GM19324 (cell line): Measurements from ENCODE around the gene ANKRD29.

ENCODE experiments used
- ATAC-seq: cut with Tn5 transposase; IDR thresholded peaks from one replicate; pipeline ENCODE4 v1.9.1; 2021; ENCODE audit warnings: mild to moderate bottlenecking, moderate library complexity; ENCODE audit not compliant: unreplicated experiment, low FRiP score

Gene ANKRD29

DNA sequence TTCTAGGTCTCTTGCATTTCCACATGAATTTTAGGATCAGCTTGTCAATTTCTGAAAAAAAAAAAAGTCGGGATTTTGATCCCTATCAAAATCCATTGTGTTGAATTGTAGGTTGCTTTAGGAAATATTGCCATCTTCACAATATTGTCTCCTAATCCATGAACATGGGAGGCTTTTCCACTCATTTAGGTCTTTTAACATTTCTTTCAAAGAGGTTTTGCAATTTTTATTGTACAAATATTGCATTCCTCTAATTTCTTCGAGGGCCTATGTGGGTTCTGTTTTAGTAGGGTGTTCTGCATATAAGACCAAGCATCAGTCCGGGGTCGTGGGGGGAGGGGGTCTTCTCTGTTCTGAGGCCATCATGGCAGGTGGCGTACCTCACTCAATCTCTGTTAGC, 25.8 kb upstream of the ANKRD29 start:
- ATAC-seq = no peak

DNA sequence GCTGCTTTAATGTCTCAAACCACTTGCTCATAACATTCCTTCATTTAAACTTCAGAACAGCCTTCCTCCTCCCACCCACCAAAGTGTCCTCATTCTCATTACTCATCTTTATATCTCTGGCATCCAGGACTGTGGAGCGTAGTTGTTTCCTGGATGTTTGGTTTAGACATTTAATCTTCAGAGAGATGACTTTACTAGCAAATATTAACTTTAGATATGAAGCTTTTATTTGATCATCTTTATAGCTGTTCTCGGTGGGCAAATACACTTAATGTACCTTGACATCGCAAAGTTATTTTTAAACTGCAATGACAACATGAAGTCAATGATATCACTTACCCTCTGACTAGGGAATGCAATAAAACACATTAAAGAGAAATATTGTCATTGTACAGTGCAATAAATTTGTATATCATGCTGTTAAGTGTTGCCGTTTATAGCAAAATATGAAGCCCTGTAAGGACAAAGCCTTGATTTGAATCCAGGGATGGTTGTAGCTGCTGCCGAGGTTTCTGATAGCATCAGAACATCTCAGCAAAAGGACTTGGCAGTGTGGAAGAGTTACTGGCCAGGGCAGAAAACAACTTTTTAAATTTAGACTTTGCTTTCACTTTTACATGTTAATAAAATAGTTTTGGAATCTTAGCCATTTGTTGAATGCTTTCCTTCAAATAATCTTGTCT, 21.9 kb upstream of the ANKRD29 start:
- ATAC-seq = no peak

DNA sequence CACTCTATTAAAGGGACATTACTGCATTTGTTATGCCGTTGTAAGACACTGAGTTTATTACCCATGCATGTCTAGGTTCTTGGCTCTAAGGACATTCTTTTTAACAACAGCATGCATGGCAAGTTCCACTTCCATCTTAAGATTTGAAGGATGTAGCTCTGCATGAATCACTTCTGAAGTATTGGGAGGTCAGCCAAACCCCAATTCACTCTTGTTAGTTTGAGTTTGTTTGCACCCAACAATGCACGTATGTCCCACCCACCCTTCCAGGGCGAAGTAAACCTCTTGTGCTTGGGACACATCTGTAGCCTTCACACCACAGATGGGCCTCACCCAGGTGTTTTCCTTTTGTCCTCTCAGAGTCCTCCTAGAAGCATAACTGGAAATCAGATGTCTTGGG, 21.0 kb upstream of the ANKRD29 start:
- no peak for ATAC-seq

DNA sequence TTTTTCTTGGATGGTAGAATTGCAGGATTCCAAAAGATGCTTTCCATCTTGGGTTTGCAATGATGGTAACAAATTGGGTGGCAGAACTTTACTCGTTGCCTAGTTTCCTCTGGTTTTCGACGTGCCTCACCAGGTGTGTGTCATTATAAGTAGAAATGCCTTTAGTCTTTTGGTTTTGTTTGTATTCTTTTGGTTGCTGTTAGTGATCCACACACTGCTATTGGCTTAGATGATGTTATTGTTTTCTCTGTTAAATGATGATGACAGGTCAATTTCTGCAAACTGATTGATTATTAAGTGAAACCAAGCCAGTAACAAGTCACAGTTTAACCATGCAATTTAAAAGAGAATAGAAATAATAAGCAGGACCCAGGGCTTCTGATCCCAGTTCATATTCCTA, 20.4 kb upstream of the ANKRD29 start:
- ATAC-seq = no peak

DNA sequence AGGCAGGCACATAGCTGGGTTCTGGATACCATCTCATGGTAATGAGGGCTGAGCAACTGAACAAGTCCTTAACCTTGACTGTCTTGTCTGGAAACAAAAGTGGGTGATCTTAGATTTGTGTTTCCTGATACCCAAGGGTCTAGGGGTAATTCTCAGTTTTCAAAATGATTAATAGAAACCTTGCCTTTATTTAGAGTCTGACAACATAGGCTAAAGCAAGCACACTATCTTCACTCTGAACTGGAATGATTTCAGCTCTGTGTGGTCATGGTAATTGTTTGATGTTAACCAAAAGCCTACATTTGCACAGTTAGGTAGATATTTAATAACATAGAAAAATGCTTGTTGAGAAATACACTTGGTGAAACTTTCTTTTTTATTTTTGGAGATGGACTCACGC, 19.8 kb upstream of the ANKRD29 start:
- ATAC-seq = no peak

DNA sequence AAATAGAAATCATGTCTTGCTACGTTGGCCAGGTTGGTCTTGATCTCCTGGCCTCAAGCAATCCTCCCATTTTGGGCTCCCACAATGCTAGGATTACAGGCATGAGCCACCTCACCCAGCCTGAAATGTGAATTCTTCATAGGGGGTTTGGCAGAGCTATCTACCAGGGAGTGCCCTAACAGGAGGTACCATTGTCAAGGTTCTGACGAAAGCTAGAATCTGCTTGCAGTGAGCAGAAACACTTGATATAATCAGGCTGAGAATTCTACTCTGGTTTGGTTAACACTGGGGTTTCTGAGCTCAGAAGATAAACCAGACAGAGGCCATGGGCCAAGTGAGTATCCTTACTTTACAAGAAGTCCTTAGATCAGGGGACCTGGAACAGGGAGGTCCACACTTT, 19.3 kb upstream of the ANKRD29 start:
- ATAC-seq = no peak

DNA sequence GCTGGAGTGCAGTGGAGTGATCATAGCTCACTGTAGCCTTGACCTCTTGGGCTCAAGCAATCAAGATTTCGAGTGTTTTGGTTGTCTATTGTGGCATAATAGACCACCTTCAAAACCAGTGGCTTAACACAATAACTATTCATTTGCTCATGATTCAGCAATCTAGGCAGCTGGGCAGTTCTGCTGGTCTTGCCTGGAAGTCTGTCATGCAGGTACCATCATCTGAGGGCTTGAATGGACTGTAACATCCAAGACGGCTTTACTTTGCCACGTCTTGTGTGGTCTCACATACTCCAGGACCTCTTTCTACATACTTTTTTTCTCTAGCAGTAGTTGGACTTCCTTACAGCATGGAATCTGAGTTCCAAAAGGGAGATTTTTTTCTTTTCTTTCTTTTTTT, 13.2 kb upstream of the ANKRD29 start:
- ATAC-seq = no peak

DNA sequence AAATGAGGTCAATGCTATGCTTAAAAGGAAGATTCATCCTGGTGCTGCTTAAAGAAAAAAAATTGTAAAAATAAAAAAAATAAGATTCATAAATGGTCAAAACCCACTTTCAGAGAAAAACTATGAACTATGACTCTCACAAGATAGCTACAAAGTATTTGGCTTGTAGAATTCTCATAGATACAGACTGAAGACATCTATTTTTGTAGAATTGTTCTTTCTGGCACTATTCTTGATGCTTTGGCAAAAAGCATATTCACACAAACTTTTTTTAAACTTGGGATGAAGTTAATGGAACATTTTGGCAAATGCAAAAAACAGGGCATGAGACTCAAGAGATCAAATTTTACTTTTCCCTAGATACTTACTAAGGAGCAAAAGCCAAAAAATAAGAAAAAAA, 12.5 kb upstream of the ANKRD29 start:
- ATAC-seq = no peak

DNA sequence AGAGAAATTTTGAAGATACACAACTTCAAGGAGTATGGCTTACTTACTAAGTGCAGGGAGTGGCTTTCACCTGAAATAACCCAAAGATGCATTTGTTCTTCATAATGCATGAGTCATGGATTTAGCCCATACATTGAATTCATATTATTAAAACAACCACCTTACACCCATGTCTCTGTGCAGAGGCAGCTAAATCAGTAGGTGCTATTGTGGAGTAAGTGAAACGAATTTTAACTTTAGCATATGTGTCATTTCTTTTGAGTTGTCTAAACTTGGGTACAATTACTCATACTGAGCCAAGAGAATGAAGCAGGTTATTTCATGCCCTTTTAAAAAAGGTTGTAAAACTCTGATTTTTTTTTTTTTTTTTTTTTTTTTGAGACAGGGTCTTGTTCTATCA, 11.0 kb upstream of the ANKRD29 start:
- no peak for ATAC-seq

DNA sequence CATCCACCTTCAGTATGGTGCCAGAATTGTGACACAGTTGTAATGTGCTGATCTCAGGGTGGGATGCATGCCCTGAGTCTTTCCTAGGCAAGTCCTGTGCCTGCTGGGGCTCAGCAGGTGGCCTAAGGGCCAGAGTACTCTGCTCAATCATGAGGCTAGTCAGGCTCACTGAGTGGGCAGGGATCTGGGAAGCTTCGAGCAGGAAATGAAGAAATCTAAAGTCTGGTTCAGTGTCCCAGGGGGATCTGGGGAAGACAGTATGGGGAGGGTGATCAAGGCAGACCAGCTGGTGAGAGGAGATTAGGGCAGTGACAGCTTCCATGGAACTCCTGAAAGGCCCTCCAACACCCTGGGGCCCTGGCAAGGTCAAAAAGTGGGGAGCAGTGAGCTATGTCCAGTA, 8.9 kb upstream of the ANKRD29 start:
- ATAC-seq = no peak

DNA sequence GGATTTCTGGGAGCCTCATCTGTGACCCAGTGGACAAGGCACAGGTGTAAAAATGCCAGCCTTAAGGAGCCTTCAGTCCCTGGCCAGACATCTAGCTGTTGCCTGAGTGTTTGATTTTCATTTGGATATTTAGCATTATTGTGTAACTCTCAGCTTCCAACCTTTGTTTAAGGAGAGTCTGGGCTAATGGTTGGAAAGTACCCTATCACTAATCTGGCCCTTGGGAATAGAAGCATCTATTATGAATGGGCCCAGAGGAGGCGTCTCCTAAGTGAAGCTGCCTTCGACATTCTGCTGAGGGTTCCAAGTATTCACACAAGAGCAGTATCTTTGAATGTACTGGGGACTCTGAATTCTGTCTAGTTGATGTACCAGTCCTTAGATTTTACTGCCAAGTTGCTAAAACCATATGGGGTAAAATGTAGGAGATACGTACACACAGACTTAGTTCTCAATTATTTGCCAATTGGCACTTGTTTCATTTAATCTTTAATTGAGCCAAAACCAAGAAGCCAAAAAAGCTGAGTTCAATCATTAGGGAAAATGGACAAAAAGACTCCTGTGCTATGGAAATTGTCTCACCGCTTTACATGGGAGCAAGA, 7.2 kb upstream of the ANKRD29 start:
- no peak for ATAC-seq

DNA sequence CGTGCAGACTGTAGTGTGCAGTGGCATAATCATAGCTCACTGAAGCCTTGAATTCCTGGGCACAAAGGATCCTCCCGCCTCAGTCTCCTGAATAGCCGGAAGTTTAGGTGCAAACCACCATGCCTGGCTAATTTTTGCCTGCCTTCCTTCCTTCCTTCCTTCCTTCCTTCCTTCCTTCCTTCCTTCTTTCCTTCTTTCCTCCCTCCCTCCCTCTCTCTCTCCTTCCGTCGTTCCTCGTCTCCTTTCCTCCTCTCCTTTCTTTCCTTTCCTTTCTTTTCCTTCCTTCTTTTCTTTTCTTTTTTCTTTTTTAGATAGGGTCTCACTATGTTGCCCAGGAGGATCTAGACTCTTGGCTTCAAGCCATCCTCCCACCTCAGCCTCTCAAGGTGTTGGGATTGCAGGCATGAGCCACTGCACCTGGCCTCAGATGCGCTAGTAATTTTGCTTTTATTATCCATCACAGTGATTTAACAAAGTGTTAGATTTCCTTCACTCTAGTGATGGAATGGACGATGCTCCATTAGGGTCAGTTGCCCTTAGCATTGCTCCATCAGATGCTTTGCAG, 6.6 kb upstream of the ANKRD29 start:
- no peak for ATAC-seq

DNA sequence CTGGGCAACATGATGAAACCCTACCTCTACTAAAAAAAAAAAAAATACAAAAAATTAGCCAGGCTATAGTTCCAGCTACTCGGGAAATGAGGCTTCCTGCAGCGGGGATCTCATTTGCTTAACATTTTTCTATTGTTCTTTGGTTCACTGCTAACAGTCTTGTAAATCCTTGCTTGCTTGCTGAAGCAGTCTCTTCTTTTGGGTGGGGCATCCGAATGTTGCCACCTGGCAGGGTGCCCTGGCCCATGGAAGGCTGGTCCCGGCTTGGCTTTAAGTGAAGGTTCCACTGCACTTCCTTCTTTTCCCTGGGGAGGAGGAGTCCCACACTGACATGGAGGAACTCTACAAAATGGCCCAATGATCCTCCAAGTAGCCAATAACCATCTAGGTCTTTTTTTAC, 6.0 kb upstream of the ANKRD29 start:
- ATAC-seq = no peak

DNA sequence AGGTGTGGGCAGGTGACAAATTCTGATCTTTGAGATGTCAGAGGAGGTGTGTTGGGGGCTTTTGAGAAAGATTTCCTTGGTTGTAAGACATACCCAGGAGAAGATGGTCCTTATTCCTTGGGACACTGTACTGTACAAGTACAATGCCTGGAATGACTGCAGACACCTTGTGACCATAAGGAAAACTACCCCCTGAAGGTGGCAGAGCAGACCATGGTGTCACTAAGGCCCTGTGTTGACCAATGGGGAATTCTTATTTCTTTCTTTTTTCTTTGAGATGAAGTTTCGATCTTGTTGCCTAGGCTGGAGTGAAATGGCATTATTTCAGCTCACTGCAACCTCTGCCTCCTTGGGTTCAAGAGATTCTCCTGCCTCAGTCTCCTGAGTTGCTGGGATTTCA, 4.4 kb upstream of the ANKRD29 start:
- no peak for ATAC-seq

DNA sequence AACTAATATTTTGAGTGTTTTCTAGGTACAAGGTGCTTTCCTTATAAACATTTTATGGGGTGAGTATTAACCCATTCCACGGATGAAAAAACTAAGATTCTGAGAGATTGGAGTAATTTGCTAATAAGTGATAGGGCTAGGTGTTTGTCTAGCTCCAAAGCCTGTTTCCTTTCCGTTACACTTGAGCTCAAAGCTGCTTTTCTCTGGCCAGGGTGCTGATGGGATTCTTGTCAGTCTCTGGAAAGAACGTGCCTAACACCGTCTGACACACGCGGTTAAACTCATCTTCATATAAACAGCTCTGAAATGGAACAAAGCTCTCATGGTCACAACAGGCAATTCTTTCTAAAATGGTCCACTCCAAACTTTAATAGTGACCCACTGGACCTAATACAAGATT, 2.0 kb upstream of the ANKRD29 start:
- ATAC-seq = no peak

DNA sequence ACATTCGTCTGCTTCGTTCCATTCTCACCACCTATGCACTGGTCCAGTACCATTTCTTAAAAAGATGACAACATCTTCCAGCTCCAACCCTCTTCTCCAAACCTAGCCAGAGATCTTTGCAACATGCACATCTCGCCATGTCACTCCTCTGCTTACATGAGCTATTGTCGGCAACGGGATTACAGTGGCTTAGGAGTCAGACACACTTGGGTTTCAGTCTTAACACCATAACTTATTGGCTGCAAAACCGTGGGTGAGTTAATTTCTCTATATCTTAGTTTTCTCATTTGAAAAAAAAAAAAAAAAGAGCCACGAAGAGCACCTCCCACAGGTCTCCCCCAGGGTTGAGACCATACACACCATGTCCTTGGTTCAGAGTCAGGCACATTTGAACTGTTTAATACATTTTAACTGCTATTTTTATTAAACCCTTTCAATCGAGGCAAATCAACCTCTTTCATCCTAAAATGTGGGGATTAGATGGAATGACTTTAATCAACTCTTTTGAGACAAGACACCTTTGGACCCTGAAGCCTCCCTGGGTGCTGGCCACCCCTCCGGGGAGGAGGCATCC, 889 bp downstream of the ANKRD29 start:
- no peak for ATAC-seq

DNA sequence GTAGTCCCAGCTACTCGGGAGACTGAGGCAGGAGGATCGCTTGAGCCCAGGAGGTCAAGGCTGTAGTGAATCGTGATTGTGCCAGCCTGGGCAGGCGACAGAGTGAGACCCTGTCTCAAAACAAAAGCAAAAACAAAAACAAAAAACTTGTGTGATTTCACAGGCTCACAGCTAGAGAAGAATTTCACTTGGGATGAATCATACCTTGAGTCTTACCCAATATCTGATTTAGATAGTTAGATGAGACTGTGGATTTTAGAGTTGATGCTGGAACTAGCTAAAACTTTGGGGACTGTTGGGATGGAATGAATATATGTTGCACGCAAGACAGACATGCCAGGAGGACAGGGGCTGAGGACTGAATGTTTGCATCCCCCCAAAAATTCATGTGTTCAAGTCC, 4.4 kb downstream of the ANKRD29 start:
- no peak for ATAC-seq

DNA sequence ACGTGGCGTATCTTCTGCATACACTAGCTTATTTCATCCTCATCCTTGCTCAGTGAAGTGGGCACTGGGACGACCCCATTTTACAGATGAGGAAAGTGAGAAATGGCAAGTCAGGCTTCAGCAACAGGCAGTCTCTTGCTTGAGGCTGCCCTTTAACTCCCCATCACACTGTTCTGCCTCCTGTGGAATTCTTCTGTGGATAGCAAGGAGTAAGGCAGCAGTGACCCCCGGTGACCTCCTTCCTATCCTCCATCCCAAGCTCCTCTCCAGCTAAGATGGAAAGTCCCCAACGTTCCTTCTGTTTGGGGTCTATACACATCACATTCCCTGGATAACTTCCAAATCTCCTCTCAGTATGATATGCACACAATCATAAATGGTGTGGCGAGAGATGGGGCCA, 10.5 kb downstream of the ANKRD29 start:
- ATAC-seq = no peak

DNA sequence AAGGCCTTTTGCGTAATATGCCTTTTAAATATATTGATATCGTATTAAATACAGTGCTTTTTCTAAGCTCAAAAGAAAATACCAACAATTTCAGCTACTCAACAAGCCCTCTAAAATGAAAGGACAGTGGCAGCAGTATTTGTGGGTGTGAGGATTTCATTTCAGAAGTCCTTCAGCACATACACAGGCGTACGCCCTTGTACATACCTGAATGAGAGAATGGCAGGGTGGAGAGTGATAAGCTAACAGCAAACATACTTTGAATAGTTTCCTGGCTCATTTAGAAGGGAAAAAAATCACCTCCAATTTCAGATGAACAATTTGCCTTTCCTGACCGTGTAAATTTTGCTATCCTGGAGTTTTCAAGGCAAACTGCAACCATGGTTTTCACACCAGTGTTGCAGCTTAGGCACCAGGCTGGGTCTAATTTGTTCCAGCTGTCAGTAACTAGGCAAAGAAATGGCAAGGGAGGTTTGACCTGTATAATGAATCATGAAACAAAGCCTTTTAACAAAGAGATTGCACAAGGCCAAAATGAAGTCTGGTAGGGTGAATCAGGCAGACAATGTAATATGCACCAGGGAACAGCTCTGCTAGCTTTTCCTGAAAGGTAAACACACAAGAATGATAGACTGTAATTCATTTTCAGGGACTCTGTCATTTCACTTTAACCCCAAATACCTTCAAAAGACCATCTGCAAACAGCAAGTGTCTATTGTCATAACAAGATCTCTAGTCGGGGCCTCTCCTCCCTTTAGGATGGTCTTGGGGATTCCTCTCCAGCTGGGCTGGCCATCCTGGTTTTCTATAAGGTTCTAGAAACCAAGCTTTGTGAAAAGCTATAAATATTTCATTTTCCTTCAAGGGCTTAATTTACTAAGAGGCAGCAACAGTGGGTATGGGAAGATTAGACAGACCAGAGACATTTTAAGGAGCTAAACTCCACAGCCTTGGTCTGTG, 11.5 kb downstream of the ANKRD29 start:
- ATAC-seq = no peak

DNA sequence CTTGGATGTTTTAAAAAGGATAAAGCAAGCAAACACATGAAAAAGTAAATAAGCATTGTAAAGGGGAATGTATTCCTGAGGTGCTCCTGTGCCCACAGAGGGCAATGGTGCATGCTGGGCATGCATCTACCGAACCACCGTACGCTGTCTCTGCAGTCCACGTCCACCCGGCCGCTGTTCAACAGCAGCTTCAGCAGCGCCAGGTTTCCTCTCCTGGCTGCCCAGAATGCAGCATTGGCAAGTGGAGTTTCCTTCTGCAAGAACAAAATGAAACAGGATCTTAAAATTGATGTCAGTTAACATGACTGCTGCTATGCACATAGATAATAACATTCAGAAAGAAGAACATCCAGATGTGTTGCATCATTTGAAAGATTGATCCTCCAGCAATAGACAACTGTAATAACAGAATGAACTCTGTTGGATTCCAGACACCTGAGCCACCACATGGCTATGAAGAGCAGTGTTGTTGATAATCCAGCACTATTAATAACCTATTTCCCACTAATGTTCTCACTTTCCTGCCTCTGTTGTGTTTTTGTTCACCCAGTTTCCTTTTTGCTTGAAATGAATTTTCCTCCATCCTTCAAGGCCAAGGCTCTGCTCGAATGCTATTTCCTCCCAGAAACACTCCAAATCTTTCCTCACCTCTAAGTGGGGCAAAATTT, 13.6 kb downstream of the ANKRD29 start:
- ATAC-seq = no peak
